T-helper 2 cell treated with Interferon-gamma antibody and Interleukin-4, amounts not matched to agents 100 ng/mL and 5 ng/mL, for 36 hours (primary cell): Measurements from ENCODE around the gene MSLN. TPM values are rescaled to one million over a fixed set of nuclear protein-coding genes. Genes with fewer than 3 reads are reported as not detected.
"Not testable (repeated sequence)": the region's sequence is repeated elsewhere in the genome, so short reads cannot be mapped to it uniquely, and the experiment has no call there.

Experiments
- intact Hi-C: fragments of 100-400 bp; cut with micrococcal nuclease; formaldehyde crosslinking; loops from one replicate; pipeline ENCODE4 v1.15.1; 2023
- total RNA-seq: library from RNA; stranded (reverse); gene quantifications from 2 replicates; pipeline ENCODE4 v1.2.3, GENCODE V29; 2022

The MSLN gene
- total RNA-seq, 1 donor from 2014 or later = 0.18 TPM

DNA sequence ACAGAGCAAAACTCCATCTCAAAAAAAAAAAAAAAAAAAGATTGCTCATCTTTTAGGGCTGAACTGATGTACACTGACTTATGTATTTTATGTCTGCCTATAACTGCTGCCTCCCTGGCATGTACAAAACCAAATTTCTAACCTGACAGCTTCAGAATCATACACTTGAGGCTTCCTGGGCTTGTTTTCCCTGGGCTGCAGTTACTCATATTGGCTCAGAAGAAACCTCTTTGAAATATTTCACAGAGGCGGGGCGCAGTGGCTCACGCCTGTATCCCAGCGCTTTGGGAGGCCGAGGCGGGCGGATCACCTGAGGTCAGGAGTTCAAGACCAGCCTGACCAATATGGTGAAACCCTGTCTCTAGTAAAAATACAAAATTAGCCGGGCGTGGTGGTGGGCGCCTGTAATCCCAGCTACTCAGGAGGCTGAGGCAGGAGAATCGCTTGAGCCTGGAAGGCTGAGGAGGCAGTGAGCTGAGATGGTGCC lies 6.4 kb upstream of the MSLN start:
- intact Hi-C loops = not testable (repeated sequence)

DNA sequence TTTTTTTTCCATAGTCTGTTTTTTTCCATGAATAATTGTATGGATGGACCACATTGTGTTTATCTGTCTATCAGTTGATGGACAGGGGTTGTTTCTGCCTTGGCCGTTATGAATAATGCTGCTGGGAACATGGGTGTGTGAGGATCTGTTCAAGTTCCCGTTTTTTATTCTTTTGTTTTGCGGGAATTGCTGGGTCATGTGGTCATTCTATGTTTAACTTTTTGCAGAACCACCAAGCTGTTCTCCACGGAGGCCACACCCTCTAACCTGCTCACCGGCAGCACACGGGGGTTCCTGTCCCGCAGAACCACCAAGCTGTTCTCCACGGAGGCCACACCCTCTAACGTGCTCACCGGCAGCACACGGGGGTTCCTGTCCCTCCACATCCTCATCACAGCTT lies 5.9 kb upstream of the MSLN start:
- intact Hi-C loops = no loop called here

DNA sequence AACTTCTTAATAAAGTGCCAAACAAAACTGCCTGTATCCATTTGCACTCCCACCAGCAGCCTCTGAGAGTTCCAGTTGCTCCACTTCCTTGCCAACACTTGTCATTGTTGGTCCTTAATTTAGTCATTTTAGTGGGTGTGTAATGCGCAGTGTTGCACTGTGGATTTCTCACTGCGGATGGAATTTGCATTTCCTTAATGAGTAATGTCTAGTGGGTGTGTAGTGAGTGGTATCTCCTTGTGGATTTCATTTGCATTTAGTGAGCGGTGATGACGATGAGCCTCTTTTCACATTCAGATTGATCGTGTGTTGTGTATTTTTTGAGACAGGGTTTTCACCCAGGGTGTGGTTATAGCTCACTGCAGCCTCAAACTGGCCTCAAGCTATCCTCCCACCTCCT lies 4.1 kb upstream of the MSLN start:
- intact Hi-C loops = no loop called here

DNA sequence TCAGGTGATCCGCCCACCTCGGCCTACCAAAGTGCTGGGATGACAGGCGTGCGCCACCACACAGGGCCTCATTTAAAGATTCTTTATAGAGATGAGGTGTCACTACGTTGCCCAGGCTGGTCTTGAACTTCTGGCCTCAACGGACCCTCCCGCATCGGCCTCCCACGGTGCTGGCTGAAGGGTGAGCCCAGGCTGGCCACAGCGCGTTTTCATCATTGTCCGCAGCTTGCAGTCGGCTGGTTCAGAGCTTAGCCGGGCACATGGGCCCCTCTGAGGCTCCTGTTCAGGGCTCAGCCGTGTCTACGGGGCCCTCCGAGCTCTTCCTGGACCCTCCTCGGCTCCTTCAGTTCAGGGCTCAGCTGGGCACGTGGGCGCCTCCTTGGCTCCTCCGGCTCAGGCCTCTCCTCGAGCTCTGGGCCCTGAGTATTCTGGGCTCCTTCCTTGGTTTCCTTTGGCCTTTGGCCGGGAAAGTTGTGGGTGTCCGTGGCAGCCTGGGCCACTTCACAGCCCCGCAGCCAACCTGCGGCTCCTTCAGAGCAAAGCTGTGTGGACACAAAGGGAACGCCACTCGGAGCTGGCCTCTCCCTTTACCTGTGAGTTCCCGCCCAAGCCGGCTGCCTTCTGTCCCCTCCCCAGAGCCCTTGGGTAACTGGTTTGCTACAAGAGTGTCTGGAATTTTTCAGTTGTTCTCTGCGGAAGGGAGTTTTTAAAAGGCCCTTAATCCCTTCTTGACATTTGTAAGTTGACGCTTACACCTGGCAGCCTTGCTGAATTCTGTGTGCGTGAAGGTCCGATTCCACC lies 1.2 kb upstream of the MSLN start:
- intact Hi-C loops = no loop called here

DNA sequence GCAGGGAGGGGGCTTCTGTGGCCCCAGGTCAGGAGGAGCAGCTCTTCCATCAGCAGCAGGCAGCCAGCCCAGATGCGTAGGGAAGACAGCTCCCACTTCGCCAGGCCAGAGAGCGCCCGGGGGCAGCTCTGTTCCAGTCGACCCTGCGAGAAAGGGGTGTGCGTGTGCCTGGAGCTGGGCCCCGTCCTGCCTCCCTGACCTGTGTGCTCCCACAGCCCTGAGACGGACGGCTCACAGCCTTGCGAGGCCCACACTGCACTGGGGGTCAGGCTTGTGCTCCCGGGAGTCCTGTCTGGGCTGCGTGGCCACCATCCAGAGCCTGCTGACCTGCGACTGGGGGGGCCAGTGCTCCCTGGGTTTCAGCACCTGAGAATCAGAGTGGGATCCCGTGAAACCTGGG lies 469 bp upstream of the MSLN start:
- intact Hi-C loops = no loop called here

DNA sequence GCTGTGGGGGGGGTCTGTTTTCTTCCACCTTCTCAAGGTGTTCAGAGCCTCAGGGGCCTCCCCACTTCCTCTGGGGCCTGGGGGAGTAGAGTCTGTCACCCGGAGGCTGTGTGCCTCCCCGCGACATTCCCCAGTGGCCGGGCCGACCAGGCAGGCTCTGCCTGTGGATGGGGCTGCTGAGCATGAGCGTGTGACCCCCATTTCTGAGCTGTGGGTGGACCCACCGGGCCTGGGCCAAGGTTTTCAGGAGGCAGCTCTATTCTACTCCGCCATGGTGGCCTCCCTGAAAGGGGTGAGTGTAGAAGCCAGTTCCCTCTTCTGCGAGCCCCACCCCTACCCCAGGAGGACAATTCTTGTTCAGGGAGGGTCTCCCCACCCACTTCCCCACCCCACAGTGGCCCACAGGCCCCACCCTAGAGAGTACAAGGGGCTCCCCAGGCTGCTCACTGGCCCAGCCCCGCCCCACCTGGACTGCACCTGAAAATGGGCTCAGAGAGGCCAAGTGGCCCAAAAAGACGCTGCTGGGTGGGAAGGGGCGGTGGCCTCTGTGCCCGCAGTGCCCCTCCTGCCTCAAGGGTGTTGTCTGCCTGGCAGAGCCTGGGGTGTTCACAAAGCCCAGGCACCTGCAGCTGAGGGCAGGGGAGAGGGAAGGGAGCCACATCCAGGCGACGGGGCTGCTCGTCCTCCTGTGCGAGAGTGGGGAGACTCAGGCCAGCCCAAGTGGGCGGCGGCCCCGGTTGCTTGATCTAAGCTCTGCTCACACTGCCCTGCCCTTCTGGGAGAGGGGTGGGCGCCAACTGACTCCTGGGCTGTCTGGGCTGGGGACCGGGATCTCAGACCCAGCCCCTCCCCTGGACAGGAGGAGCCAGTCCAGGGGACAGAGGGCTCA lies 1.3 kb downstream of the MSLN start:
- intact Hi-C loops = no loop called here

DNA sequence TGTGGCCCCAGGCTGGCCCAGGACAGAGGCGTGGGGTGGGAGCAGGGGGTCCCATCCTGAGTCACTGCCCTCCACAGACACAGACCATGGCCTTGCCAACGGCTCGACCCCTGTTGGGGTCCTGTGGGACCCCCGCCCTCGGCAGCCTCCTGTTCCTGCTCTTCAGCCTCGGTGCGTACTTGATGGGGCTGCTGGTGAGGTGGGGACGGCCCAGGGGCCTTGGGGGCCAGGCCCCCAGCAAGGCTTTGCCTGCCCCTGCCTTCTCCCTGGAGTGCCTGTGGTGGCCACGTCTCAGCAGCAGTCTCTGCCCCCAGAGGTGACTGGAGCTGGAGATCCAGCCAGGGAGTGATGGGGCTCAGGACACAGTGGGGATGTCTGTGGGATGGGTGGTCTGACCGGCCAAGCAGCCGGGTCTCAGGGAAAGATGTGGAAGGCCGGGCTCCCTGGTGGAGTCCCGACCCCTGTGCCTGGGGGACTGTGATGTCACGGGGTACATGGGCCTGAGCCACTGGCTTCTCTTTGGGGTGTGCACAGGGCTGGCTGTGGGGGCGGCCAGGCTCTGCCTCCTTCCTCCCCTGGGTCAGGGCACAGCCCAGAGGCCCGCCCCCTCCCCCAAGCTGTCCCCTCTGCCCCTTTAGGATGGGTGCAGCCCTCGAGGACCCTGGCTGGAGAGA lies 2.2 kb downstream of the MSLN start:
- intact Hi-C loops = no loop called here

DNA sequence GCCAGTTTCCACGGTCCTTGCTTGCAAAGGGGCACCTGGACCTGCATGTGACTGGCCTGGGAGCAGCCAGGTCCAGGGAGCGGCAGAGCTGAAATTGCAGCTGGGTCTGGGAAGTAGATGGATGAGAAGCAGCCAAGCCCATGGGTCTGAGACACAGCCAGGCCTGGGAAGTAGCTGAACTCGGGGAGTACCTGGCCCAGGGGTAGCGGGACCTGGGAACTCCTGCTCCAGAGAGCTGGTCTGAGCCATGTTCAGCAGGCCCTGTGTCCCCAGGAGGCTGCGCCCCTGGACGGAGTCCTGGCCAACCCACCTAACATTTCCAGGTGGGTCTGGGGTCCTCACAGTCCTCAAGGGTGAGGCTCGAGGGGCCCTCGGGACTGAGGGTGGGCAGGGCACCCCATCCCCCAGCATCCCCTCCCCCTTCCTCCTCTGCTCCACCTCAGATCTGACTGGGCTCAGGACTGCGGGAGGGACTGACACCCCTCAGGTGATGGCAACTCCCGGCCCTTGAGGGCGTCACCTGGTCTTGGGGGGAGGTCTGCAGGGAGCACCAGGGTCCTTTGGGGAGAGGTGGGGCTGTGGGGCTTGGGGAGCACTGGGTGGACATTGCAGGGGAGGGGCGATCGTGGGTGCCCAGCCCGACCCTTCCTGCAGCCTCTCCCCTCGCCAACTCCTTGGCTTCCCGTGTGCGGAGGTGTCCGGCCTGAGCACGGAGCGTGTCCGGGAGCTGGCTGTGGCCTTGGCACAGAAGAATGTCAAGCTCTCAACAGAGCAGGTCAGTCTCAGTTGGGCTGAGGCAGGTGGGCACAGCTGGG lies 3.0 kb downstream of the MSLN start:
- intact Hi-C loops = no loop called here

DNA sequence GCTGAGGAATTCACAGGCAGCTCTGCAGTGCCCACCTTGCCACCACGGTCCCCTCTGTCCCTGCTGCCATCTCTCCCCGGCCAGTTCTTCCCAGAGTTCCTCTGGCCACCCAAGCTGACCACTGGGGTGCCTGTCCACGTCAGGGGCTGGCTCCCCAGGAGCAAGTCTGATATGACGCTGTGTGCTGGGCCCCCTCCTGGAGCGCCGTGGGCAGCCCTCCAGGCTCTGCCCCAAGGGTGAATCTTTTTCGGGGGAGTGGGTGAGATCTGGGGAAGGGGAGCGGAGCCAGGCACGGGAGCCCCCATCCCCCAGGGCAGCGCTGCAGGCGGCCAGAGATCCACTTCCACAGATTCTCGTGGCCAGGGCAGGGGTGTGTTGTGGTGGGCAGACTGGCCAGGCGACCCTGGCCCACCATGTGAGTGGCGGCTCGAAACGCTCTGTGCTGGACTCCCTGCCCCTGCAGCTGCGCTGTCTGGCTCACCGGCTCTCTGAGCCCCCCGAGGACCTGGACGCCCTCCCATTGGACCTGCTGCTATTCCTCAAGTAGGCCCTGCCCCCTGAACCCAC lies 3.7 kb downstream of the MSLN start:
- intact Hi-C loops = no loop called here

DNA sequence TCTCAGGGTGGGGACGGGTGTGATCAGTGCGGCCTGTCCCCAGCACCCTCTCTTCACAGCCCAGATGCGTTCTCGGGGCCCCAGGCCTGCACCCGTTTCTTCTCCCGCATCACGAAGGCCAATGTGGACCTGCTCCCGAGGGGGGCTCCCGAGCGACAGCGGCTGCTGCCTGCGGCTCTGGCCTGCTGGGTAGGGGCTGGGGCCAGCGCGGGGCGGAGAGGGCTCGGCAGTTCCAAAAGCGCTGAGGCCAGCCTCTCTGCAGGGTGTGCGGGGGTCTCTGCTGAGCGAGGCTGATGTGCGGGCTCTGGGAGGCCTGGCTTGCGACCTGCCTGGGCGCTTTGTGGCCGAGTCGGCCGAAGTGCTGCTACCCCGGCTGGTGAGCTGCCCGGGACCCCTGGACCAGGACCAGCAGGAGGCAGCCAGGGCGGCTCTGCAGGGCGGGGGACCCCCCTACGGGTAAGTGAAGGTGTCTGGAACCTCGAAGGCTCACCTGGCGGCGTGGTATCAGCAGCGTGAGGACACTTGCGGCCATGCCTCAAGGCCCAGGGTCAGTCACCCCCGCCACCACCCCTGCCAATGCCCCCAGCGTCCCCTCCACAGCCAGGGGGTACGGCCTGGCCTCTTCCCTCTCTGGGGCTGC lies 4.4 kb downstream of the MSLN start:
- intact Hi-C loops = no loop called here

DNA sequence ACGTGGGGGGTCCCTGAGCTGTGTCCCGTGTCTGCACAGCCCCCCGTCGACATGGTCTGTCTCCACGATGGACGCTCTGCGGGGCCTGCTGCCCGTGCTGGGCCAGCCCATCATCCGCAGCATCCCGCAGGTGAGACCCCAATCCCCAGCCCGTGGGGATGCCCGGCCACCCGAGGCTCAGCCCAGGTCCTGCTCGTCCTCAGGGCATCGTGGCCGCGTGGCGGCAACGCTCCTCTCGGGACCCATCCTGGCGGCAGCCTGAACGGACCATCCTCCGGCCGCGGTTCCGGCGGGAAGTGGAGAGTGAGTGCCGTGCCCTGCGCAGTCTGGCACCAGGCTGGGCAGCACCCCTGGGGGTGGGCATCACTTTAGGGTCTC lies 4.9 kb downstream of the MSLN start:
- intact Hi-C loops = no loop called here

DNA sequence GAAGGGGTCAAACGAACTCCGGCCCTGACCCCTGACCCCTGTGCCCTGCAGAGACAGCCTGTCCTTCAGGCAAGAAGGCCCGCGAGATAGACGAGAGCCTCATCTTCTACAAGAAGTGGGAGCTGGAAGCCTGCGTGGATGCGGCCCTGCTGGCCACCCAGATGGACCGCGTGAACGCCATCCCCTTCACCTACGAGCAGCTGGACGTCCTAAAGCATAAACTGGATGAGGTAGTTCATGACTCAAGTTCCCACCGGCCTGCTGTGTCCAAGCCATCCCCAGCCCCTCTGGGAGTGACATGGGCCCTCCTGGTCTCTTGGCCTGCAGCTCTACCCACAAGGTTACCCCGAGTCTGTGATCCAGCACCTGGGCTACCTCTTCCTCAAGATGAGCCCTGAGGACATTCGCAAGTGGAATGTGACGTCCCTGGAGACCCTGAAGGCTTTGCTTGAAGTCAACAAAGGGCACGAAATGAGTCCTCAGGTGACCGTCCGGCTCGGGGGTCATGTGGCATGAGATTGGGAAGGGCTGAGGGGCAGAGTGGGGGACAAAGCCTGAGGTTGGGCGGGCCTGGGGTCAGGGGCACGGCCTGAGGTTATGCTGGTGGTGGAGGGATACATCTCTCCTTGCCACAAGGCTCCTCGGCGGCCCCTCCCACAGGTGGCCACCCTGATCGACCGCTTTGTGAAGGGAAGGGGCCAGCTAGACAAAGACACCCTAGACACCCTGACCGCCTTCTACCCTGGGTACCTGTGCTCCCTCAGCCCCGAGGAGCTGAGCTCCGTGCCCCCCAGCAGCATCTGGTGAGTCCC lies 5.7 kb downstream of the MSLN start:
- intact Hi-C loops = no loop called here

DNA sequence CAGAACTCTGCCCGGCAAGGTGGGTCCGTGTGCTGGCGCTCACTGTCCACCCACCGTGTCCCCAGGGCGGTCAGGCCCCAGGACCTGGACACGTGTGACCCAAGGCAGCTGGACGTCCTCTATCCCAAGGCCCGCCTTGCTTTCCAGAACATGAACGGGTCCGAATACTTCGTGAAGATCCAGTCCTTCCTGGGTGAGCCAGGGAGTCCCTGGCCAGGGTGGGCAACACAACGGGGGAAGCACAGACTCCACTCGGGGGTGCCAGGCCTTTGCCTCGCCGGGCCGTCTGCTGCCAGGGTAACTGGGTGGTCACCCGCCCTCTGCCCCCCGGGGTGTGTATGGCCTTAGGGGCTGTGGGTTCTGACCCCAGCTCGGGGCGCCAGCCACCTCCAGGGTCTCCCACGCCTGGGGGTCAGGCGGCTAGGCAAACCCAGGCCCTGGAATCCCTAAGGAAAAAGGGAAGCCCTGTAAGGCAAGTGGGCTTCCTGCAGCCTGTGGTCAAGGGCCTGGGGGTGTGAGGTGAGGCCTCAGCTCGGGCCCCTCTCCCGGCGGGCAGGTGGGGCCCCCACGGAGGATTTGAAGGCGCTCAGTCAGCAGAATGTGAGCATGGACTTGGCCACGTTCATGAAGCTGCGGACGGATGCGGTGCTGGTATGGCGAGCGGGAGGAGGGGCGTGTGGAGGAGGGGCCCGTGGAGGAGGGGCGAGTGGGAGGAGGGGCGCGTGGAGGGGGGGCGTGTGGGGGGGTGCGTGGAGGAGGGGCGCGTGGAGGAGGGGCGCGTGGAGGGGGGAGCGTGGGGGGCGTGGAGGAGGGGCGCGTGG lies 6.5 kb downstream of the MSLN start:
- intact Hi-C loops = no loop called here

DNA sequence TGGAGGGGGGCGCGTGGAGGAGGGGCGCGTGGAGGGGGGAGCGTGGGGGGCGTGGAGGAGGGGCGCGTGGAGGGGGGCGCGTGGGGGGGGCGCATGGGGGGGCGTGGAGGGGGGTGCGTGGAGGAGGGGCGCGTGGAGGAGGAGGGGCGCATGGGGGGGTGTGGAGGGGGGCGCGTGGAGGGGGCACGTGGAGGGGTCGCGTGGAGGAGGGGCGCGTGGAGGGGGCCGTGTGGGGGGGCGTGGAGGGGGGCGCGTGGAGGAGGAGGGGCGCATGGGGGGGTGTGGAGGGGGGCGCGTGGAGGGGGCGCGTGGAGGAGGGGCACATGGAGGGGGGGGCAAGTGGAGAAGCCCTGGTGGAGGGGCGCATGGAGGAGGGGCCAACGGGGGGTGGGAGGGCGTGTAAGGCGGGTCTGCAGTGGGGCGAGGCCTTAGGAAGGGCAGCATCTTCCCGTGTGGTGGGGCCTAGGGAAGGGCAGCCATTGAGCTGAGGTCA lies 7.3 kb downstream of the MSLN start:
- intact Hi-C loops = no loop called here

DNA sequence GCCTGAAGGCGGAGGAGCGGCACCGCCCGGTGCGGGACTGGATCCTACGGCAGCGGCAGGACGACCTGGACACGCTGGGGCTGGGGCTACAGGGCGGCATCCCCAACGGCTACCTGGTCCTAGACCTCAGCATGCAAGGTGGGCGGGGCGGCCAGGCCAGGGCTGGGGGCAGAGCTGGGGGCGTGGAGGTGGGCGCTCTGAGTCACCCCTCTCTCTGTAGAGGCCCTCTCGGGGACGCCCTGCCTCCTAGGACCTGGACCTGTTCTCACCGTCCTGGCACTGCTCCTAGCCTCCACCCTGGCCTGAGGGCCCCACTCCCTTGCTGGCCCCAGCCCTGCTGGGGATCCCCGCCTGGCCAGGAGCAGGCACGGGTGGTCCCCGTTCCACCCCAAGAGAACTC lies 7.9 kb downstream of the MSLN start:
- intact Hi-C loops = no loop called here

DNA sequence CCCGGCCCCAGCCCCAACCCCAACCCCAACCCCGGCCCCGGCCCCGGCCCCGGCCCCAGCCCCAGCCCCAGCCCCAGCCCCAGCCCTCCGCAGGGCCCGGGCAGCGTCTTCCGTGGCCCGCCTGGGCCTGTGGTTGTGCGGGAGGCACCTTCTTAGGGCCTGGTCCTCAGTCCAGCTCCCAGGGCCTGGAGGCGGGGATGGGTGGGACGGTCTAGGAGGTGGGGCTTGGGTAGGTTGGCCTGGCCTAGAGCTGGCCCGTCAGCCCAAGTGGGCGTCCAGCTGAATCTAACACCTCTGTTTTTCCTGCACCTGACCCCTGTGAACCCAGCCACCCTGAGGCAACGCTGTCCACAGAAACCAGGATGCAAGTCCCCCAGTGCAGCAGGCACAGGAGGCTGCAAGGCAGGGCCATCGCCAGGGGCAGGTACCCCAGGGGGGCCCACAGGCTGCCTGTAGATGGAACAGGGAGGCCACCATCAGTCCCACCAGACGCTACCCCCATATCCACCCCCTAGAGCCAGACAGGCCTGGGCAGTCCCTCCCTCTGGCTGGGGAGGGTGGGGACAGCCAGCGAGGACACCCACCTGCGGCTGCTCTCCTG lies 8.8 kb downstream of the MSLN start:
- intact Hi-C loops = no loop called here

DNA sequence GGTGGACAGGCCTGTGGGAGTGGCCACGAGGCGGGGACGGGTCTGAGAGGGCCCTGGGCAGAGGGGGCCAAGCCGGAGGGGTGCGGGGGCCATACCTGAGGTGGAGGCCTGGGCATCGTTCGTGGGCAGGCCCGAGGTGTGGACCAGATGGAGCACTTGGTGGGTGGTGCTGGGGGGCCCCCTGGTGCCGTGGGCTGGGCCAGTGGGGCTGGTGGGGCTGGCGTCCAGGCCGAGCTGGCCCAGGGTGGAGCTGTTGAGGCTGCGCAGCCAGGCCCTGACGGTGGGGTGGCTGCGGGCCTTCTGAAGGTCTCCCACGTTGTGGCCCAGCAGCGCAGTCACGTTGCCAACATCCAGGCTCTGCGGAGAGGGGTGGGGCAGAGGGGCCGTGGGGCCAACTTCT lies 9.4 kb downstream of the MSLN start:
- intact Hi-C loops = no loop called here

DNA sequence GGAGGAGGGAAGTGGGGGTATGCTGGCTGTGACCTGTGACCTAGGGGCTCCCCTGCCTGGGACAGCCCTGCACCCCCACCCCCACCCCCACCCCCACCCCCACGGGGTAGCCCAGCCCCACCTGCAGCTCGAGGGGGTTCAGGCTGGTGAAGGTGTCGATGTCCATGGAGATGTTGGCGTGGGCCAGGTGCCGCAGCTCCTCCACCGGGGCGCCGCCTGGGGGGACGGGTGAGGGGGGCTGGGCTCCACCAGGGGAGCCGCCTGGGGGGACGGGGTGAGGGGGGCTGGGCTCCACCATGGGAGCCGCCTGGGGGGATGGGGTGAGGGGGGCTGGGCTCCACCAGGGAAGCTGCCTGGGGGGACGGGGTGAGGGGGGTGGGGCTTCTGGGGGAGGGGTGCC lies 9.9 kb downstream of the MSLN start:
- intact Hi-C loops = no loop called here
